HepG2 (cell line): ENCODE results near the gene AQP10. TPM values are rescaled to one million over a fixed set of nuclear protein-coding genes. Genes with fewer than 3 reads are reported as not detected.

Experiments used
- ATF6 ChIP-seq: sonication (generic); formaldehyde crosslinking; conservative IDR thresholded peaks from 2 replicates; pipeline ENCODE4 v1.4.0; 2020; ENCODE audit warnings: missing genetic modification reagents
- DR1 ChIP-seq: sonication (generic); formaldehyde crosslinking; IDR thresholded peaks from 2 replicates; pipeline ENCODE4 v1.8.0; 2021; ENCODE audit warnings: mild to moderate bottlenecking, missing genetic modification reagents, inconsistent platforms
- HOMEZ ChIP-seq: IDR thresholded peaks from 2 replicates; pipeline ENCODE4 v1.6.1; 2016; ENCODE audit warnings: low read depth
- MEIS1 ChIP-seq: sonication (generic); formaldehyde crosslinking; IDR thresholded peaks from 2 replicates; pipeline ENCODE4 v1.9.0; 2021; ENCODE audit warnings: mild to moderate bottlenecking, missing genetic modification reagents, moderate library complexity, borderline replicate concordance
- NPAS2 ChIP-seq: sonication (generic); formaldehyde crosslinking; IDR thresholded peaks from 2 replicates; pipeline ENCODE4 v1.8.0; 2022; ENCODE audit warnings: mild to moderate bottlenecking, missing genetic modification reagents, borderline replicate concordance
- PATZ1 ChIP-seq: sonication (generic); formaldehyde crosslinking; IDR thresholded peaks from 2 replicates; pipeline ENCODE4 v1.4.0; 2020; ENCODE audit warnings: missing genetic modification reagents
- PAXIP1 ChIP-seq: sonication (generic); formaldehyde crosslinking; conservative IDR thresholded peaks from 2 replicates; pipeline ENCODE4 v1.4.0; 2020; ENCODE audit warnings: mild to moderate bottlenecking, missing genetic modification reagents, moderate library complexity
- SALL2 ChIP-seq: sonication (generic); formaldehyde crosslinking; IDR thresholded peaks from 2 replicates; pipeline ENCODE4 v1.8.1; 2023; ENCODE audit warnings: mild to moderate bottlenecking, missing genetic modification reagents, inconsistent platforms
- ZNF235 ChIP-seq: sonication (generic); formaldehyde crosslinking; IDR thresholded peaks from 2 replicates; pipeline ENCODE4 v1.8.1; 2023; ENCODE audit warnings: mild to moderate bottlenecking, missing genetic modification reagents, borderline replicate concordance
- ZNF770 ChIP-seq: sonication (generic); formaldehyde crosslinking; IDR thresholded peaks from 2 replicates; pipeline ENCODE4 v1.5.0; 2020; ENCODE audit warnings: mild to moderate bottlenecking, missing genetic modification reagents
- ZNF83 ChIP-seq: sonication (generic); formaldehyde crosslinking; IDR thresholded peaks from 2 replicates; pipeline ENCODE4 v1.4.0; 2020; ENCODE audit warnings: missing genetic modification reagents, mild to moderate bottlenecking, borderline replicate concordance
- ZNF883 ChIP-seq: sonication (generic); formaldehyde crosslinking; IDR thresholded peaks from 2 replicates; pipeline ENCODE4 v1.5.1; 2020; ENCODE audit warnings: mild to moderate bottlenecking, missing genetic modification reagents; ENCODE audit errors: not compliant biosample characterization
- polyA plus RNA-seq, 8 experiments: library from polyadenylated mRNA; depleted of rRNA in 3 of 8; stranded (reverse) in 7 of 8; unstranded in 1 of 8; fragments of >200 nt; fragmentation: Illumina TruSeq in 4 of 8; extraction: Trizol in 4 of 8; gene quantifications; 2 replicates each; pipeline versions ENCODE4 v1.2.1 to v1.2.3, GENCODE V29; 2011 to 2016; ENCODE audit warnings: low read depth in 4 of 8, missing spikeins in 1 of 8, mixed read lengths in 1 of 8; ENCODE audit not compliant: insufficient read depth in 1 of 8
- total RNA-seq, 5 experiments: library from RNA; depleted of rRNA; stranded (reverse); fragments of >200 nt; fragmentation: Illumina TruSeq; extraction: Trizol; gene quantifications; 2 replicates each; pipeline ENCODE4 v1.2.3, GENCODE V29; 2016; ENCODE audit warnings: low read depth in 1 of 5

Gene AQP10
- total and polyA plus RNA-seq, 2 of the 13 experiments (the other 11 are each of a cell fraction or from before 2014, with no cell fraction given) = 0.30 TPM; not detected in 1

GRCh38 chr1:154334079-154335024 is 13.5 kb downstream of the AQP10 start (continued):
- peak; percentile 91 for TF ChIP-seq PAXIP1
- 0 out of 2 replicates have a peak, but pooled peaks have one; percentile 7 for TF ChIP-seq HOMEZ (CRISPR knock-in tag)
- TF ChIP-seq ZNF235 (CRISPR knock-in tag) = no peak
- no peak for TF ChIP-seq MEIS1 (CRISPR knock-in tag)
- TF ChIP-seq ZNF883 = no peak
- TF ChIP-seq ATF6 (CRISPR knock-in tag) = no peak
- no peak for TF ChIP-seq NPAS2 (CRISPR knock-in tag)
- TF ChIP-seq PATZ1 (CRISPR knock-in tag) = peak; percentile 50; the same call in 1 of the 2 replicates
- TF ChIP-seq ZNF770 (CRISPR knock-in tag) = 0 out of 2 replicates have a peak, but pooled peaks have one; percentile 12
- peak; percentile 36; the same call in 1 of the 2 replicates for TF ChIP-seq SALL2 (CRISPR knock-in tag)
- TF ChIP-seq DR1 (CRISPR knock-in tag) = no peak
- no peak for TF ChIP-seq ZNF83 (CRISPR knock-in tag)
